Measurements from ENCODE around the gene CBX1. TPM values are rescaled to one million over a fixed set of nuclear protein-coding genes. Genes with fewer than 3 reads are reported as not detected.

Gene CBX1
- total RNA-seq, 1 experiment from 2014 or later = 157 TPM

- no peaks in the 10 kb centered on the region for H3K27me3 ChIP-seq (ENCODE audit: control insufficient read depth, insufficient read depth, low read length)
- CTCF ChIA-PET = interaction anchor here (0.5 to 1.1 kb wide), 4 partner anchors 108 to 406 kb away, joined by 3 to 4 read pairs (median 4); no protein-coding TSS in a partner anchor
- intact Hi-C loops (cut with micrococcal nuclease; ENCODE audit: unreplicated experiment) (no loop called here), in situ Hi-C loops (cut with HindIII; ENCODE audit: low pct_unique_long_range_greater_than_20kb, low sequenced_read_pairs) (no loop called here)
- H3K4me1 ChIP-seq (ENCODE audit: control insufficient read depth, insufficient read depth, low read length) = no peaks in the 10 kb centered on the region
- TF ChIP-seq TCF7L2 (IDR thresholded peaks at IDR 0.05; ENCODE audit: low read depth, low read length) (no peak), CTCF (IDR thresholded peaks at IDR 0.05) (peak; percentile 62)
- TF ChIP-seq, protein P1, sequence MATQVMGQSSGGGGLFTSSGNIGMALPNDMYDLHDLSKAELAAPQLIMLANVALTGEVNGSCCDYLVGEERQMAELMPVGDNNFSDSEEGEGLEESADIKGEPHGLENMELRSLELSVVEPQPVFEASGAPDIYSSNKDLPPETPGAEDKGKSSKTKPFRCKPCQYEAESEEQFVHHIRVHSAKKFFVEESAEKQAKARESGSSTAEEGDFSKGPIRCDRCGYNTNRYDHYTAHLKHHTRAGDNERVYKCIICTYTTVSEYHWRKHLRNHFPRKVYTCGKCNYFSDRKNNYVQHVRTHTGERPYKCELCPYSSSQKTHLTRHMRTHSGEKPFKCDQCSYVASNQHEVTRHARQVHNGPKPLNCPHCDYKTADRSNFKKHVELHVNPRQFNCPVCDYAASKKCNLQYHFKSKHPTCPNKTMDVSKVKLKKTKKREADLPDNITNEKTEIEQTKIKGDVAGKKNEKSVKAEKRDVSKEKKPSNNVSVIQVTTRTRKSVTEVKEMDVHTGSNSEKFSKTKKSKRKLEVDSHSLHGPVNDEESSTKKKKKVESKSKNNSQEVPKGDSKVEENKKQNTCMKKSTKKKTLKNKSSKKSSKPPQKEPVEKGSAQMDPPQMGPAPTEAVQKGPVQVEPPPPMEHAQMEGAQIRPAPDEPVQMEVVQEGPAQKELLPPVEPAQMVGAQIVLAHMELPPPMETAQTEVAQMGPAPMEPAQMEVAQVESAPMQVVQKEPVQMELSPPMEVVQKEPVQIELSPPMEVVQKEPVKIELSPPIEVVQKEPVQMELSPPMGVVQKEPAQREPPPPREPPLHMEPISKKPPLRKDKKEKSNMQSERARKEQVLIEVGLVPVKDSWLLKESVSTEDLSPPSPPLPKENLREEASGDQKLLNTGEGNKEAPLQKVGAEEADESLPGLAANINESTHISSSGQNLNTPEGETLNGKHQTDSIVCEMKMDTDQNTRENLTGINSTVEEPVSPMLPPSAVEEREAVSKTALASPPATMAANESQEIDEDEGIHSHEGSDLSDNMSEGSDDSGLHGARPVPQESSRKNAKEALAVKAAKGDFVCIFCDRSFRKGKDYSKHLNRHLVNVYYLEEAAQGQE (IDR thresholded peaks at IDR 0.05; ENCODE audit: insufficient read depth in 1 of 2, low read depth in 2 of 2, low read length in 1 of 2) = no peak
- DNase-seq (ENCODE audit: low read depth, low spot score) (no peak), ATAC-seq (no peak)
- no peaks in the 10 kb centered on the region for H3K36me3 ChIP-seq (ENCODE audit: control insufficient read depth, insufficient read depth, low read length)
- H3K4me3 ChIP-seq (ENCODE audit: low read depth in 2 of 2, low read length in 2 of 2) = no peak overlapping the region
- BruUV-seq (replicated peaks) = no TSS peak
- POLR2A ChIA-PET = no interaction called here
- H3K9me3 ChIP-seq (ENCODE audit: control insufficient read depth, insufficient read depth, low read depth, low read length) = no peaks in the 10 kb centered on the region
- no peak overlapping the region for H3K27ac ChIP-seq (ENCODE audit: low read length)
These were observed 33.7 kb upstream of the CBX1 start for GRCh38 chr17:48134912-48135480.

- no peak overlapping the region for H3K27ac ChIP-seq (ENCODE audit: low read length)
- TF ChIP-seq CTCF (IDR thresholded peaks at IDR 0.05) = no peak
- TF ChIP-seq, protein P1 (IDR thresholded peaks at IDR 0.05; ENCODE audit: insufficient read depth in 1 of 2, low read depth in 2 of 2, low read length in 1 of 2) = no peak
- TF ChIP-seq POLR2AphosphoS5 (IDR thresholded peaks at IDR 0.05; ENCODE audit: low read depth, low read length) = no peak
- TF ChIP-seq SIN3A (IDR thresholded peaks at IDR 0.05; ENCODE audit: borderline replicate concordance, insufficient read depth, low read depth, low read length) = no peak
- TF ChIP-seq TCF7L2 (IDR thresholded peaks at IDR 0.05; ENCODE audit: low read depth, low read length) = no peak
- in situ Hi-C loops (cut with HindIII; ENCODE audit: low pct_unique_long_range_greater_than_20kb, low sequenced_read_pairs) = no loop called here
- intact Hi-C loops (cut with micrococcal nuclease; ENCODE audit: unreplicated experiment) = no loop called here
- DNase-seq (ENCODE audit: low read depth, low spot score) (no peak), ATAC-seq (no peak)
- POLR2A ChIA-PET = interaction anchor here (0.6 kb wide), 1 partner anchor 517 kb away, joined by 4 read pairs; no protein-coding TSS in a partner anchor
- CTCF ChIA-PET = interaction anchor here (1.2 kb wide), 1 partner anchor 52 kb away, joined by 6 read pairs; no protein-coding TSS in a partner anchor
- H3K4me3 ChIP-seq (ENCODE audit: low read depth in 2 of 2, low read length in 2 of 2) = no peak overlapping the region
- no TSS peak for BruUV-seq (replicated peaks)
- H3K27me3 ChIP-seq (ENCODE audit: control insufficient read depth, insufficient read depth, low read length) = no peaks in the 10 kb centered on the region
- peaks cover 4% of the 10 kb centered on the region for H3K4me1 ChIP-seq (ENCODE audit: control insufficient read depth, insufficient read depth, low read length)
- H3K9me3 ChIP-seq (ENCODE audit: control insufficient read depth, insufficient read depth, low read depth, low read length) = no peaks in the 10 kb centered on the region
- no peaks in the 10 kb centered on the region for H3K36me3 ChIP-seq (ENCODE audit: control insufficient read depth, insufficient read depth, low read length)
These were observed 31.1 kb upstream of the CBX1 start for GRCh38 chr17:48132385-48132784.
